Thyroid gland (tissue), 4 donors: ENCODE data around the gene SCYL1.

Experiments used
- POLR2A ChIP-seq, 2 donors: fragments of 450-650 bp; IDR thresholded peaks; one replicate each; pipeline ENCODE4 v1.6.1; 2017; ENCODE audit warnings: antibody characterized with exemption in 2 of 2, mild to moderate bottlenecking in 2 of 2, moderate library complexity in 1 of 2
- TF ChIP-seq, protein P1 (sequence below), 6 experiments: fragments of 200-600 bp in 3 of 6; fragments of 450-650 bp in 3 of 6; sonication (generic) in 3 of 6; IDR thresholded peaks; one replicate each; pipeline ENCODE4 v1.5.1; 2016 to 2019; ENCODE audit warnings: antibody characterized with exemption in 6 of 6, mild to moderate bottlenecking in 2 of 6, inconsistent platforms in 1 of 6, moderate library complexity in 1 of 6

DNA sequence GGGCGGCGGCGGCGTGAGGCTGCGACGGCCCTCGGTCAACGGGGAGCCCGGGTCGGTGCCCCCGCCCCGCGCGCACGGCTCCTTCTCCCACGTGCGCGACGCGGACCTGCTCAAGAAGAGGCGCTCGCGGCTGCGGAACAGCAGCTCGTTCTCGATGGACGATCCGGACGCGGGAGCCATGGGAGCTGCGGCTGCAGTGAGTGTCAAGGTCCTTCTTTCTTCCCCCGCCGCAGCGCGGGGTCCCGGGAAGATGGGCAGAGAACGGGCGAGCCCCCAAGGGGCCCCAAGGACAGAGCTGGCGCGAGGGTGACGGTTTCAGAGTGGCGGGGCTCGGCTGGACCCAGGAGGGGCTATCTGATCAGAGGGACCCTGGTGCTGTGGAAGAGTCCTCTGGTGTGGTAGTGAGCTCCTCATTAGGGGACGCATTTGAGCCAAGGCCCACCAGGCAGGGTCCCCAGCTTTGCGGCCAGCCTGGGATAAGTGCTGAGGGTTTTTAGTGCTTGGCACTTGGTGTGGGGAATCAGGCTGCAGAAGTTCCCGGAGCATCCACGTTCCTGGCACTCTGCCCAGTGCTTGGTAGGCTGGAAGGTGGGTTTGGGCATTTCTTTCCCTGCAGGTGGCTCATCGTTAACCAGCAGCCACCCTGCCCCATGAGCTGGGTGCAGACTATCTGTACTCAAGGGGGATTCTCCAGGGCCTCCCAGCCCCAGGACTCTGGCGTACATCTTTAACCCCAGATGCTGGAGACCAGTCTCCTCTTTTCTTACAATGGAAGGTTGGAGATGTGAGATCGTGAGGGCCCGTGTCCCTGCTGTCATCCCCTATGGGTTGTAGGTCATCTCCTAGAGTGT lies 60.7 kb downstream of the SCYL1 start:
- TF ChIP-seq, protein P1, sequence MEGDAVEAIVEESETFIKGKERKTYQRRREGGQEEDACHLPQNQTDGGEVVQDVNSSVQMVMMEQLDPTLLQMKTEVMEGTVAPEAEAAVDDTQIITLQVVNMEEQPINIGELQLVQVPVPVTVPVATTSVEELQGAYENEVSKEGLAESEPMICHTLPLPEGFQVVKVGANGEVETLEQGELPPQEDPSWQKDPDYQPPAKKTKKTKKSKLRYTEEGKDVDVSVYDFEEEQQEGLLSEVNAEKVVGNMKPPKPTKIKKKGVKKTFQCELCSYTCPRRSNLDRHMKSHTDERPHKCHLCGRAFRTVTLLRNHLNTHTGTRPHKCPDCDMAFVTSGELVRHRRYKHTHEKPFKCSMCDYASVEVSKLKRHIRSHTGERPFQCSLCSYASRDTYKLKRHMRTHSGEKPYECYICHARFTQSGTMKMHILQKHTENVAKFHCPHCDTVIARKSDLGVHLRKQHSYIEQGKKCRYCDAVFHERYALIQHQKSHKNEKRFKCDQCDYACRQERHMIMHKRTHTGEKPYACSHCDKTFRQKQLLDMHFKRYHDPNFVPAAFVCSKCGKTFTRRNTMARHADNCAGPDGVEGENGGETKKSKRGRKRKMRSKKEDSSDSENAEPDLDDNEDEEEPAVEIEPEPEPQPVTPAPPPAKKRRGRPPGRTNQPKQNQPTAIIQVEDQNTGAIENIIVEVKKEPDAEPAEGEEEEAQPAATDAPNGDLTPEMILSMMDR (IDR thresholded peaks at IDR 0.05) = no peak
- no peak for TF ChIP-seq POLR2A (IDR thresholded peaks at IDR 0.05)
